GM23338 (cell line): ENCODE data around the gene UBE3B.

ENCODE experiments used
- CREB1 ChIP-seq: fragments of 250-450 bp; sonication (Bioruptor Pico); IDR thresholded peaks from 2 replicates; pipeline ENCODE4 v1.5.0; 2020; ENCODE audit warnings: low read depth, mild to moderate bottlenecking, moderate library complexity
- CTCF ChIP-seq, 2 experiments: fragments of 200-600 bp in 1 of 2; sonication (generic) in 1 of 2; conservative IDR thresholded peaks; 2 replicates each; pipeline versions ENCODE4 v1.5.1 to v1.6.1; 2016 to 2017; ENCODE audit warnings: antibody characterized with exemption in 2 of 2, low read depth in 2 of 2, mild to moderate bottlenecking in 2 of 2, moderate library complexity in 1 of 2
- EZH2 ChIP-seq: fragments of 200-600 bp; sonication (generic); IDR thresholded peaks from one replicate; pipeline ENCODE4 v1.8.0; 2017; ENCODE audit warnings: antibody characterized with exemption, mild to moderate bottlenecking, low read depth; ENCODE audit not compliant: unreplicated experiment
- EZH2phosphoT487 ChIP-seq: fragments of 200-600 bp; sonication (generic); IDR thresholded peaks from one replicate; pipeline ENCODE4 v1.8.1; 2018; ENCODE audit warnings: antibody characterized with exemption; ENCODE audit not compliant: unreplicated experiment
- JUNB ChIP-seq: IDR thresholded peaks from one replicate; pipeline ENCODE4 v1.6.1; 2016; ENCODE audit warnings: antibody characterized with exemption; ENCODE audit not compliant: unreplicated experiment
- NANOG ChIP-seq: IDR thresholded peaks from 2 replicates; pipeline ENCODE4 v1.6.1; 2016; ENCODE audit warnings: antibody characterized with exemption, borderline replicate concordance
- POLR2AphosphoS5 ChIP-seq: IDR thresholded peaks from 2 replicates; pipeline ENCODE4 v1.6.1; 2016; ENCODE audit warnings: antibody characterized with exemption, low read depth
- REST ChIP-seq: IDR thresholded peaks from one replicate; pipeline ENCODE4 v1.6.1; 2018; ENCODE audit warnings: antibody characterized with exemption; ENCODE audit not compliant: unreplicated experiment
- ZNF331 ChIP-seq: fragments of 250-450 bp; sonication (Bioruptor Pico); IDR thresholded peaks from 2 replicates; pipeline ENCODE4 v1.5.0; 2020; ENCODE audit warnings: low read depth, mild to moderate bottlenecking, moderate library complexity

- TF ChIP-seq CTCF (conservative IDR thresholded peaks at IDR 0.05; ENCODE audit: low read depth in 2 of 2) (no peak), REST (no peak), EZH2 (no peak), NANOG (no peak), JUNB (no peak), ZNF331 (CRISPR knock-in tag) (no peak), POLR2AphosphoS5 (no peak), EZH2phosphoT487 (no peak), CREB1 (CRISPR knock-in tag) (no peak)
Measured at GRCh38 chr12:109466821-109467220, 10.6 kb upstream of the UBE3B start.
